ENCODE data around the gene KRTAP21-1. TPM values are rescaled to one million over a fixed set of nuclear protein-coding genes. Genes with fewer than 3 reads are reported as not detected.

Gene KRTAP21-1
- total RNA-seq, 1 donor from 2014 or later = not detected

GRCh38 chr21:30733026-30733425 is 22.2 kb downstream of the KRTAP21-1 start:
- Mint-ChIP-seq H3K4me1 (ENCODE audit: low read depth, unreplicated experiment) (no peaks in the 10 kb centered on the region), H3K27ac (ENCODE audit: unreplicated experiment) (no peak overlapping the region), H3K27me3 (ENCODE audit: low read depth, unreplicated experiment) (no peaks in the 10 kb centered on the region), H3K9me3 (ENCODE audit: unreplicated experiment) (no peaks in the 10 kb centered on the region), H3K36me3 (ENCODE audit: low read depth, unreplicated experiment) (no peaks in the 10 kb centered on the region), H3K4me3 (ENCODE audit: unreplicated experiment) (no peak overlapping the region)
- no peak overlapping the region for H3K27ac ChIP-seq (ENCODE audit: low read depth, low read length)
- no peaks in the 10 kb centered on the region for H3K9me3 ChIP-seq (ENCODE audit: insufficient read depth, low read depth, low read length)
- no peak for TF ChIP-seq CTCF (IDR thresholded peaks at IDR 0.05; ENCODE audit: insufficient read depth, low read depth, low read length)
- no peak for TF ChIP-seq EZH2 (IDR thresholded peaks at IDR 0.05; ENCODE audit: insufficient read depth, low read length)
- no peak for DNase-seq (ENCODE audit: low read depth)
- H3K4me2 ChIP-seq (ENCODE audit: low read length) = no peak overlapping the region
- H4K20me1 ChIP-seq (ENCODE audit: insufficient read depth, low read length) = no peaks in the 10 kb centered on the region
- no peak overlapping the region for H3K9ac ChIP-seq (ENCODE audit: low read length)
- FAIRE-seq = no peak
- H3K27me3 ChIP-seq (ENCODE audit: insufficient read depth, low read length) = no peaks in the 10 kb centered on the region
- no peak overlapping the region for H3K4me3 ChIP-seq (ENCODE audit: insufficient read depth, low read depth, low read length)
- H2AFZ ChIP-seq (ENCODE audit: low read depth, low read length) = no peak overlapping the region
- no peaks in the 10 kb centered on the region for H3K79me2 ChIP-seq (ENCODE audit: insufficient read depth, low read length)
- H3K36me3 ChIP-seq (ENCODE audit: insufficient read depth, low read length) = no peaks in the 10 kb centered on the region
- no peaks in the 10 kb centered on the region for H3K4me1 ChIP-seq (ENCODE audit: insufficient read depth, low read length)

- H3K4me1 ChIP-seq (ENCODE audit: insufficient read depth, low read length) = no peaks in the 10 kb centered on the region
- no peak overlapping the region for H3K27ac ChIP-seq (ENCODE audit: low read depth, low read length)
- H3K36me3 Mint-ChIP-seq (ENCODE audit: low read depth, unreplicated experiment) = no peaks in the 10 kb centered on the region
- H3K27ac Mint-ChIP-seq (ENCODE audit: unreplicated experiment) = no peak overlapping the region
- H3K4me3 Mint-ChIP-seq (ENCODE audit: unreplicated experiment) = no peak overlapping the region
- H3K9ac ChIP-seq (ENCODE audit: low read length) = no peak overlapping the region
- no peak for FAIRE-seq
- no peaks in the 10 kb centered on the region for H3K9me3 Mint-ChIP-seq (ENCODE audit: unreplicated experiment)
- no peak for DNase-seq (ENCODE audit: low read depth)
- H3K4me3 ChIP-seq (ENCODE audit: insufficient read depth, low read depth, low read length) = no peak overlapping the region
- H3K36me3 ChIP-seq (ENCODE audit: insufficient read depth, low read length) = no peaks in the 10 kb centered on the region
- TF ChIP-seq EZH2 (IDR thresholded peaks at IDR 0.05; ENCODE audit: insufficient read depth, low read length) = no peak
- TF ChIP-seq CTCF (IDR thresholded peaks at IDR 0.05; ENCODE audit: insufficient read depth, low read depth, low read length) = no peak
- H2AFZ ChIP-seq (ENCODE audit: low read depth, low read length) = no peak overlapping the region
- no peaks in the 10 kb centered on the region for H4K20me1 ChIP-seq (ENCODE audit: insufficient read depth, low read length)
- H3K9me3 ChIP-seq (ENCODE audit: insufficient read depth, low read depth, low read length) = no peaks in the 10 kb centered on the region
- peaks cover 2% of the 10 kb centered on the region for H3K27me3 Mint-ChIP-seq (ENCODE audit: low read depth, unreplicated experiment)
- no peak overlapping the region for H3K4me2 ChIP-seq (ENCODE audit: low read length)
- no peaks in the 10 kb centered on the region for H3K4me1 Mint-ChIP-seq (ENCODE audit: low read depth, unreplicated experiment)
- no peaks in the 10 kb centered on the region for H3K79me2 ChIP-seq (ENCODE audit: insufficient read depth, low read length)
- no peaks in the 10 kb centered on the region for H3K27me3 ChIP-seq (ENCODE audit: insufficient read depth, low read length)
These were observed 28.5 kb downstream of the KRTAP21-1 start for GRCh38 chr21:30726726-30727125.

DNA sequence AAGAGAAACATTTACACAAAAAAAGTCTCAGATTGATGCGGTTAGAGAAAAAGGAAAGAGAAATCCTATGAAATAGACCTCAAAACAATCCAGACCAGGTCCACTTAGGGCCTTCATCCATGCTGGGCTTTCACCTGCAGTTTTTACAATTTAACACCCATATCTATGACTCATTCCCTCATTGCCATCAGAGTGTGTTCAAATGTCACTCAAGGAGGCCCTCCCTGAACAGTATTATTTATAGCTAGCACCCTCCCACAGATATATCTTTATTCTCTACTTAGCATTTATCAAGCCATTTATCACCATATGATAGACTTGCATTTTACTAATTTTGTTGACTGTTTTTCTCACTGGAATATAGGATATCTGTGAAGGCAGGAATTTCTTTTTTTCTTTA is 35.8 kb downstream of the KRTAP21-1 start:
- Histone ChIP-seq H3K4me1 (ENCODE audit: insufficient read depth, low read length) (peaks cover 3% of the 10 kb centered on the region), H2AFZ (ENCODE audit: low read depth, low read length) (no peak overlapping the region), H3K4me3 (ENCODE audit: insufficient read depth, low read depth, low read length) (no peak overlapping the region), H3K79me2 (ENCODE audit: insufficient read depth, low read length) (no peaks in the 10 kb centered on the region), H3K36me3 (ENCODE audit: insufficient read depth, low read length) (no peaks in the 10 kb centered on the region), H4K20me1 (ENCODE audit: insufficient read depth, low read length) (no peaks in the 10 kb centered on the region), H3K27me3 (ENCODE audit: insufficient read depth, low read length) (no peaks in the 10 kb centered on the region), H3K4me2 (ENCODE audit: low read length) (no peak overlapping the region), H3K9me3 (ENCODE audit: insufficient read depth, low read depth, low read length) (no peaks in the 10 kb centered on the region), H3K9ac (ENCODE audit: low read length) (no peak overlapping the region), H3K27ac (ENCODE audit: low read depth, low read length) (no peak overlapping the region)
- Mint-ChIP-seq H3K27ac (ENCODE audit: unreplicated experiment) (no peak overlapping the region), H3K9me3 (ENCODE audit: unreplicated experiment) (no peaks in the 10 kb centered on the region), H3K4me1 (ENCODE audit: low read depth, unreplicated experiment) (peaks cover 15% of the 10 kb centered on the region), H3K4me3 (ENCODE audit: unreplicated experiment) (no peak overlapping the region), H3K36me3 (ENCODE audit: low read depth, unreplicated experiment) (no peaks in the 10 kb centered on the region), H3K27me3 (ENCODE audit: low read depth, unreplicated experiment) (peaks cover 2% of the 10 kb centered on the region)
- no peak for DNase-seq (ENCODE audit: low read depth)
- TF ChIP-seq CTCF (IDR thresholded peaks at IDR 0.05; ENCODE audit: insufficient read depth, low read depth, low read length) (no peak), EZH2 (IDR thresholded peaks at IDR 0.05; ENCODE audit: insufficient read depth, low read length) (no peak)
- no peak for FAIRE-seq

All from astrocyte (in vitro differentiated cells and primary cell).